Measurements from ENCODE around the gene AADACL4. TPM values are rescaled to one million over a fixed set of nuclear protein-coding genes. Genes with fewer than 3 reads are reported as not detected.
"Not testable (repeated sequence)": the region's sequence is repeated elsewhere in the genome, so short reads cannot be mapped to it uniquely, and the experiment has no call there.

Gene AADACL4
- total RNA-seq, 1 donor from 2014 or later = not detected

- no peak for TF ChIP-seq CTCF (IDR thresholded peaks at IDR 0.05; ENCODE audit: borderline replicate concordance)
- no peak for DNase-seq
- H3K36me3 ChIP-seq = no peaks in the 10 kb centered on the region
- intact Hi-C loops (cut with micrococcal nuclease) = no loop called here
- H3K27me3 ChIP-seq (ENCODE audit: low read depth) = no peaks in the 10 kb centered on the region
- H3K4me1 ChIP-seq = peaks cover 7% of the 10 kb centered on the region
- H3K9me3 ChIP-seq (replicated peaks) = peaks cover 10% of the 10 kb centered on the region
- no peak overlapping the region for H3K4me3 ChIP-seq
- H3K27ac ChIP-seq (replicated peaks) = no peak overlapping the region
Observed at GRCh38 chr1:12709091-12709491, 65.2 kb downstream of the AADACL4 start.

- TF ChIP-seq CTCF (IDR thresholded peaks at IDR 0.05; ENCODE audit: borderline replicate concordance) = no peak
- intact Hi-C loops (cut with micrococcal nuclease) = no loop called here
- DNase-seq = no peak
- peaks cover 4% of the 10 kb centered on the region for H3K9me3 ChIP-seq (replicated peaks)
- no peak overlapping the region for H3K27ac ChIP-seq (replicated peaks)
- no peak overlapping the region for H3K4me3 ChIP-seq
- peaks cover 7% of the 10 kb centered on the region for H3K4me1 ChIP-seq
- H3K36me3 ChIP-seq = no peaks in the 10 kb centered on the region
- H3K27me3 ChIP-seq (ENCODE audit: low read depth) = no peaks in the 10 kb centered on the region
Observed at GRCh38 chr1:12709696-12710095, 65.8 kb downstream of the AADACL4 start.

GRCh38 chr1:12711536-12711935 is 67.7 kb downstream of the AADACL4 start:
- Histone ChIP-seq H3K4me3 (no peak overlapping the region), H3K27ac (replicated peaks) (no peak overlapping the region), H3K9me3 (replicated peaks) (no peaks in the 10 kb centered on the region), H3K27me3 (ENCODE audit: low read depth) (no peaks in the 10 kb centered on the region), H3K4me1 (peaks cover 7% of the 10 kb centered on the region), H3K36me3 (no peaks in the 10 kb centered on the region)
- intact Hi-C loops (cut with micrococcal nuclease) = no loop called here
- DNase-seq = no peak
- TF ChIP-seq CTCF (IDR thresholded peaks at IDR 0.05; ENCODE audit: borderline replicate concordance) = no peak

- no peak overlapping the region for H3K27ac ChIP-seq (replicated peaks)
- peaks cover 7% of the 10 kb centered on the region for H3K4me1 ChIP-seq
- no peaks in the 10 kb centered on the region for H3K27me3 ChIP-seq (ENCODE audit: low read depth)
- intact Hi-C loops (cut with micrococcal nuclease) = no loop called here
- H3K4me3 ChIP-seq = no peak overlapping the region
- no peak for DNase-seq
- no peaks in the 10 kb centered on the region for H3K36me3 ChIP-seq
- no peaks in the 10 kb centered on the region for H3K9me3 ChIP-seq (replicated peaks)
- TF ChIP-seq CTCF (IDR thresholded peaks at IDR 0.05; ENCODE audit: borderline replicate concordance) = no peak
Observed at GRCh38 chr1:12712076-12712475, 68.2 kb downstream of the AADACL4 start.

GRCh38 chr1:12712929-12713328 is 69.0 kb downstream of the AADACL4 start:
- no peak overlapping the region for H3K27ac ChIP-seq (replicated peaks)
- H3K9me3 ChIP-seq (replicated peaks) = no peaks in the 10 kb centered on the region
- H3K36me3 ChIP-seq = no peaks in the 10 kb centered on the region
- DNase-seq = no peak
- peaks cover 7% of the 10 kb centered on the region for H3K4me1 ChIP-seq
- no peaks in the 10 kb centered on the region for H3K27me3 ChIP-seq (ENCODE audit: low read depth)
- TF ChIP-seq CTCF (IDR thresholded peaks at IDR 0.05; ENCODE audit: borderline replicate concordance) = no peak
- intact Hi-C loops (cut with micrococcal nuclease) = no loop called here
- H3K4me3 ChIP-seq = no peak overlapping the region

GRCh38 chr1:12713651-12714050 is 69.8 kb downstream of the AADACL4 start:
- H3K27me3 ChIP-seq (ENCODE audit: low read depth); intact Hi-C loops (cut with micrococcal nuclease); DNase-seq; H3K36me3 ChIP-seq; H3K4me3 ChIP-seq; H3K4me1 ChIP-seq; H3K27ac ChIP-seq (replicated peaks); H3K9me3 ChIP-seq (replicated peaks): not testable (repeated sequence)

Data from left ventricle myocardium inferior (tissue), 1 donor.